RWPE2 (cell line): ENCODE results near the gene PLSCR4.
A peak's percentile ranks its signal among the peaks of the same experiment; 100 is the strongest.

Experiments
- ATAC-seq: fragments of 200-7000 bp; cut with Tn5 transposase; 3 replicates; pipeline ENCODE4 v1.9.1; 2021; ENCODE audit warnings: low read depth
- DNase-seq: peaks from one replicate; pipeline ENCODE4 v3.0.0-alpha.2; 2020; ENCODE audit warnings: low spot score
- H3K27ac ChIP-seq: fragments of 450-650 bp; 2 replicates; pipeline ENCODE4 v1.5.1; 2017; ENCODE audit warnings: mild to moderate bottlenecking; ENCODE audit not compliant: poor library complexity, severe bottlenecking
- H3K27me3 ChIP-seq: fragments of 250-450 bp; sonication (Bioruptor Pico); 2 replicates; pipeline ENCODE4 v1.5.1; 2021; ENCODE audit warnings: mild to moderate bottlenecking, moderate library complexity; ENCODE audit not compliant: insufficient read depth, poor library complexity, severe bottlenecking
- H3K36me3 ChIP-seq: fragments of 250-450 bp; sonication (Bioruptor Pico); 2 replicates; pipeline ENCODE4 v1.5.1; 2020; ENCODE audit warnings: low read depth, mild to moderate bottlenecking, moderate library complexity
- H3K4me1 ChIP-seq: fragments of 250-450 bp; sonication (Bioruptor Pico); 2 replicates; pipeline ENCODE4 v1.5.1; 2021; ENCODE audit warnings: mild to moderate bottlenecking, moderate library complexity; ENCODE audit not compliant: insufficient read depth, poor library complexity, severe bottlenecking
- H3K4me3 ChIP-seq: fragments of 250-450 bp; sonication (Bioruptor Pico); 2 replicates; pipeline ENCODE4 v1.5.1; 2021; ENCODE audit warnings: mild to moderate bottlenecking, moderate library complexity; ENCODE audit not compliant: severe bottlenecking
- H3K9me3 ChIP-seq: fragments of 250-450 bp; sonication (Bioruptor Pico); 2 replicates; pipeline ENCODE4 v1.5.1; 2021; ENCODE audit warnings: mild to moderate bottlenecking, moderate library complexity; ENCODE audit not compliant: severe bottlenecking
- CTCF ChIP-seq: fragments of 450-650 bp; IDR thresholded peaks from one replicate; pipeline ENCODE4 v1.5.1; 2017; ENCODE audit warnings: mild to moderate bottlenecking, moderate library complexity; ENCODE audit not compliant: poor library complexity, severe bottlenecking

Gene PLSCR4

DNA sequence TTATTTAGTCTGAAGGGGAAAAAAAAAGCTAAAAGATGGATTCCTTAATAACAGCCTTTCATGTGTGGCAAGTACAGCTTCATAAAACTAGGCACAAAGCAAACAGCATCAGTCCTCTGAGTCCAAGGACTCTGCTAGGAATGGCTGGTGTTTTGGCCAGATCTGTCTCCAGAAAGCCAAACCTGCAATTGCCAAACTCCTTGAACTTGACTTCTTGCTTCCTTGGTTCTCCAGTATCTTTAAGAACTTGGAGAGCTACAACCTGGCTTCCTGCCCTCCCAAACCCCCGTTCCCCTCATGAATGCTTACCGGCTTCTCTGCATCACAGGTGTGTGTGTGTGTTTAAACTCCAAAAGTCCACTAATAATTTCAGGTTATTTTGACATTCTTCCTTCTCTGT lies 88.3 kb downstream of the PLSCR4 start:
- no peak for TF ChIP-seq CTCF
- H3K27me3 ChIP-seq = no peaks in the 10 kb centered on the region
- no peak for DNase-seq
- no peaks in the 10 kb centered on the region for H3K9me3 ChIP-seq
- H3K27ac ChIP-seq = peak overlapping the region; percentile 97
- 0 out of 2 replicates have a peak, but pooled peaks cover 9% of the 10 kb centered on the region for H3K36me3 ChIP-seq
- H3K4me1 ChIP-seq = peaks cover 61% of the 10 kb centered on the region
- H3K4me3 ChIP-seq = no peak overlapping the region
- ATAC-seq = no peak

- ATAC-seq (no peak), DNase-seq (no peak)
- Histone ChIP-seq H3K4me3 (peak overlapping the region; percentile 65), H3K27me3 (no peaks in the 10 kb centered on the region), H3K4me1 (peaks cover 62% of the 10 kb centered on the region), H3K27ac (peak overlapping the region; percentile 97), H3K36me3 (peaks cover 8% of the 10 kb centered on the region; the same call in 1 of the 2 replicates), H3K9me3 (no peaks in the 10 kb centered on the region)
- no peak for TF ChIP-seq CTCF
These were observed 89.3 kb downstream of the PLSCR4 start for GRCh38 chr3:146161663-146162002.

DNA sequence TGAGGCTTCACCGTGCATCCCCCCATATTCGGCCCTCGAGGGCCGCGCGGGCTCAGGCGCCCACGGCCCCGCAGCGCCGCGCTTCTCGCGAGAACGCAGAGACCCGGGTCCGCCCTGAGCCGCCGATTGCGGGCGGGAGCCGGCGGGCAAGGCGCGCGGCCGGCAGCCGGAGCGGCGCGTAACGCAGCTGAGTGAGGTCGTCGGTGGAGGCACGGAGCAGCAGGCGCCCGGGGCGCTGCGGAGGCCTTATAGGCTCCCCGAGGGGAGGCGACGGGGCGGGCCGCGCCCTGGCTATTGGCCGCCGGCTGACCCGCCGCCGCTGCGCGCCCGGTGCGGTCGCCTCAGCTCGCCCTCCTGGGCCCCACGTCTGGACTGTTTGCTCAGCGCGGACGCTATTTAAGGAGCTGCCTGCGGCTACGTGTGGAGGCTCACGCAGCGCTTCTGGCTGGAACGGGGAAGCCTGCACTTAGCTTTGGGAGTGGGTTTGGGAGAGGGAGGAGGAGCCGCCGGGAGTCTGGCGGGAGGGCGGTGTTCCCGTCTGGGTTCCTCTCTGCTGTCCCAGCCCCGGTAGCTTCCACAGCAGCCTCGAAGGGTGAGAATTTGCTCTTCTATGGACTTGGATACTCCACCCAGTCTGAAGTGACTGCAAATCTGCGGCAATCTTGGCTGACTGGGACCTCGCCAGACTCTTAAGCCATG lies 89.8 kb downstream of the PLSCR4 start, which contains the start of gene PLOD2:
TSS of gene PLOD2 (minus strand) at position 221 of the 699 bp plus-strand sequence. CDS start at position 26, 195 bp downstream.
- ATAC-seq (peak; percentile 59), DNase-seq (peak; percentile 86)
- peak within 1 kb of the TSS; percentile 97 for H3K27ac ChIP-seq
- no peak for TF ChIP-seq CTCF
- H3K36me3 ChIP-seq = peaks cover 11% of the 10 kb centered on the region; the same call in 1 of the 2 replicates
- no peaks in the 10 kb centered on the region for H3K27me3 ChIP-seq
- H3K4me3 ChIP-seq = peak within 1 kb of the TSS; percentile 65
- H3K4me1 ChIP-seq = peaks cover 65% of the 10 kb centered on the region
- no peaks in the 10 kb centered on the region for H3K9me3 ChIP-seq

GRCh38 chr3:146160321-146160963 lies 90.5 kb downstream of the PLSCR4 start:
- ATAC-seq (peak; percentile 45), DNase-seq (no peak)
- H3K27ac ChIP-seq = peak overlapping the region; percentile 97
- H3K27me3 ChIP-seq = no peaks in the 10 kb centered on the region
- H3K36me3 ChIP-seq = peaks cover 11% of the 10 kb centered on the region; the same call in 1 of the 2 replicates
- peaks cover 62% of the 10 kb centered on the region for H3K4me1 ChIP-seq
- H3K4me3 ChIP-seq = peak overlapping the region; percentile 65
- H3K9me3 ChIP-seq = no peaks in the 10 kb centered on the region
- TF ChIP-seq CTCF = peak; percentile 38
